Measurements from ENCODE around the gene ST7L.
"Not testable (repeated sequence)": the region's sequence is repeated elsewhere in the genome, so short reads cannot be mapped to it uniquely, and the experiment has no call there.

Gene ST7L

DNA sequence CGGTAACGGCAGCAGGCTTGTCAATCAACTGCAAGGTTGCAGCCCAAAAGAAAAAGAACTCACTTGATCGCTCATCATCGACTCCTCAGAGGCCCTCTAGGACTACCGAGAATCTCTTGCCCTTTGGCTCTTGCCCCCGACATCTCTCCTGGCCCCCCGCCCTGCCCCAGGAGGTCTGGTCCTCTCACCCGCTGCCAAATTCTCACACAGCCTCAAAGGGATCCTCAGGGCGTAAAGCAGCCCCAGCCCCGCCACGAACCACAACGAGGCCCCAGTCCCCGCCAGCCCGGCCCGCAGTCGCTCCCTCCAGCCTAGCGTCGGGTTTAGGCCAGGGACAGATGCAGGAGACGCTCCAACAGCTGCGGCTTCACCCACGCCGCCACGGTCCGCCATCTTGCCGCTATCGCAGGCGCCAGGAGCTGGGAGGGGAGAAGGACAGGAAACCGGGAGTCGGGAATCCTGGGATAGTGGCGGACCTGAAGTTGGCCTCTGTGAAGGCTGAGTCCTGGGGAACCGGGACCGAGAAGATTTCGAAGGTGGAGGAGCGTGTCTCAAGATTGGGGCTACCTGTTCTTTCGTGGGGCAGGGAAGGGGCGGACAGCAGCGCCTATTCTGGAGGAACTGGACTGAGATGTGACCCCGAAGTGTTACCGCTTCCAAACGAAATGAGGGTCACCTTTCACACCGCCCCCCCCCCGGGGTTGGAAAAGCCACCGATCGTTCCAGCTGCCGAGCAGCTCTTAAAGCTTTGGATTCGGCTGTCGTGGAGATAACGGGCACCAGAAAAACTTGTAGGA lies at the start of gene ST7L:
Gene ST7L, minus strand, starts transcription at position 421 of the 797 bp plus-strand sequence. Its CDS starts 28 bp downstream, at position 393.
- peak; percentile 24 to 64 for DNase-seq

DNA sequence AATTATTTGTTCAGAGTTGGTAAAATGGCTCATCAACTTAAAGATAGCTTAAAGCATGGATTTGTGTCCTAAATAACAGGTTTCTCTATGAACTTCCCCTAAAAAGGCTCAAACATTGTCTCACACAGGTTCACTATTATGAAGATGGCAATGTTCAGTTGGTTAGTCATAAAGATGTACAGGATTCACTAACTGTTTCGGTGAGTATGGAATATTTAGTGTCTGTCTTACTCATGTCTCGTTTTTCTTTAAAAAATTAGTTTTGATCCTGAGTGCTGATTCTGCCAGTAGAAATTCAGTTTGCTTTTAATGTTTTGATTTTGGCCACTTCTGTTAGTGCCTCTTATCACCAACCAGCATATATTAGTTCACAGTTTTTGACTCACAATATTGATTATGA lies 48.0 kb upstream of the ST7L start:
- no peak for DNase-seq

DNA sequence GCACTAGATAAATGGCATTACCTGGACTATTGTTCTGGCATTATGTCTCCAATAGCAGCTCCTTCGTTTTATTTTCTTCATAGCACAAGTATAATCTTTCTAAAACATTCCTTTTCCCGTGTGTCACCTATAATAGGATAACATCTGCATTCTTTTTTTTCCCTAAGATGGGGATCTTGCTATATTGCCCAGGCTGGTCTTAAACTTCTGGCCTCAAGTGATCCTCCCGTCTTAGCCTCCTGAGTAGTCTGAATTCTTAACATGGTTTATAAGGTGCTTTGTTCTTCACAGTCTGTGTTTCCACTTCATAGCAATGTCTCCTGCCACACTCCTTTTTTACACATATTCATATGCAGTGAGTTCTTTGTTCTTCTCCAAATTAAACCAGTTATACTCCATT lies 46.9 kb upstream of the ST7L start:
- DNase-seq = no peak

DNA sequence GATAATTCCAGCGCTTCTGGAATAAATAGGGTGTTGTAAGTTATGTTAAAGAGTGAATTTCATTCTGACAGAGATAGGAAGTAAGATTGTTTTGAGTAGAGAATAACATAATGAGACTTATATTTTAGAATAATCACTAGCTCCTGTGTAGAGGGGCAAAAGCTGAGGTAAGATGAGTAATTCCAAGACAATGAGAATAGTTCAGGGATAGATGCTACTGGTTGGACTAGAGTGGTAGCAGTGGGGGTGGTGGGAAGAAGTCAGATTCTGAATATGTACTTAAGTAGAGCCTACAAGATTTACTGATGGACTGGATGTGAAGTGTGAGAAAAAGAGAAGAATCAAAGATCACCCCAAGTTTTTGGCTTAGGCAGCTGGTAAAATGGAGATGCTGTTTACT lies 32.3 kb upstream of the ST7L start:
- DNase-seq = no peak

DNA sequence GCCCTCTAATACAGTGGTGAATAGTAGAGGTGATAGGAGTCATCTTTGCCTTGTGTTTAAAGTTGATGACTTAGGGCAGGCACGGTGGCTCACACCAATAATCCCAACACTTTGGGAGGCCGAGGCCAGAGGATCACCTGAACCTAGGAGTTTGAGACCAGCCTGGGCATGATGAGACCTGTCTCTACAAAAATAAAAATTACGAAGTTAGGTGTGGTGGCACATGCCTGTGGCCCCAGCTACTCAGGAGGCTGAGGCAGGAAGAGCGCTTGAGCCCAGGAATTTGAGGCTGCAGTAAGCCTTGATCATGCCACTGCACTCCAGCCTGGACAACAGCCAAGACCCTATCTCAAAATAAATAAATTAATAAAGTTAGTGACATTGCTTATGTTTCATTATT lies 27.3 kb upstream of the ST7L start:
- no peak for DNase-seq

GRCh38 chr1:112643080-112643479 lies 24.1 kb upstream of the ST7L start:
- DNase-seq = no peak

- DNase-seq = not testable (repeated sequence)
Observed at GRCh38 chr1:112640437-112640836, 21.5 kb upstream of the ST7L start.

GRCh38 chr1:112638110-112638428 lies 19.1 kb upstream of the ST7L start:
- no peak for DNase-seq

DNA sequence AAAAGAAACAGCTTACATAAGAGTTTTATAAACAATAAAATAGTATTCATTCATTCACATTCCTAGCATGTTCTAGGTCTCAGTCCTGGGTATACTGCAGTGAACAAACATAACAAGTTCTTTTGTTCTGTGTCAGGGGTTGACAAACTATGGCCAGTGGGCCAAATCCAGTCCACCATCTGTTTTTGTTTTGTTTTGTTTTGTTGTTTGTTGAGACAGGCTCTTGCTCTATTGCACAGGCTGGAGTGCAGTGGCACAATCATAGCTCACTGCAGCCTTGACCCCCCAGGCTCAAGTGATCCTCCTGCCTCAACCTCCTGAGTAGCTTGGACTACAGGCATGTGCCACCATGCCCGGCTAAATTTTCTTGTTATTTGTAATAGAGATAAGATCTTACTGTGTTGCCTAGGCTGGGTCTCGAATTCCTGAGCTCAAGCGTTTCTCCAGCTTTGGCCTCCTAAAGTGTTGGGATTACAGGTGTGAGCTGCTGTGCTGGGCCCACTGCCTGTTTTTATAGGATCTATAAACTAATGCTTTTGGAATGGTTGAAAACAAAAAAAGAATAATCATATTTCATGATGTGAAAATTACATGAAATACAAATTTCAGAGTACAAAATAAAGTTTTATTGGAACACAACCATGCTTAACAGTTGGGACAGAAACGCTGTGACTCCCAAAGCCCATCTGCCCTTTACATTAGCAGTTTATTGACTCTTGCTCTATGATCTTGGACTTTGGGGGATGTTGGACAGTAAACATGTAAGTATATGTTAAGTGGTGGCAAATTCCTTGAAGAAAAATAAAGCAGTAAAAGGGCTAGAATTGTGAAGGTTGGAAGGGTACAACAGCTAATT lies 18.5 kb upstream of the ST7L start:
- no peak for DNase-seq

DNA sequence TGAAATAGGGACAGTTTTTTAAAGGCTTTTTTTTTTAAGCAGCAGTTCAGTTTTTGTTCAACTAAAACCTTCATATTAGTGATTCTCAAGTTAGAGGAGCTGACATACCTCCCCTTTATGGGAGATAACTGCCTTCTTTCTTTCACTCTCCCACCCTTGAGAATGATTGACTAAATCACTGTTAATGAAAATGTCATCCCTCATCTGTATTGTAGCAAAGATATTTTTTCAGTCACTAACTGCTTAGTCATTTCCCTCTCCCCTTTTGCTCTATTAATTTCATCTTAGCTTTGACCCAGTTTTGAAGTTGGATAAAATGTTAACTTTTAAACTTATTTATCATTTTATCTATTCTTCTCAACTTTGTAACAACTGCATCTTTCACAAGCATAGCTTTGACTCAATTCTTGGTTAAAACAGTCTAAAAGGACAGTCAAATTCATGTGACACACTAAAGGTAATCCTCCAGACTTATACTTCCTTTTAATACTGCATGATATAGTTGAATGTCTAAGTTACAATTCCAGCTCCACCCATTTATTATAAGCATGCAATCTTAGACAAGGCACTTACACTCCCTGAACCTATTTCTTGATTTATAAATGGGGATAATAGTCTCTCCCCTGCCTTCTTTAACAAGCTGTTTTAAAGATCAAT lies 17.8 kb upstream of the ST7L start:
- no peak for DNase-seq

DNA sequence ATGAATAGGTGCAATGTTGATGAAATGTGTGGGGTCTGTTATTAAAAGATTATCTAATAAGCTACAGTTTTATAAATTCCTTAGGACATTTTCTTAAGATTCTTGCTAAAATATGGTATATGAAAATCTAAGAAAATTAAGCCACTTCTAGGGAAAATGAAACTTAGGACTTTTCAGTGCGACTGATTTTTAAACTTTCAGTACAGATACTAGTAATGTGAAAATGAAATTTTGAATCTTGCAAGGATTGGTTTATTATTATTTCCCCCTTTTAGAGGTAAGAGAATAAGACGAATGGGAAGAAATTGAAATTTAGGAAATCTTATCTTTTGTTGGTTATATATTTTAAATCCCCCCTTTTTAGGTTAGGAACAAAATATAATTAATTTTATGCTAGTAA lies 17.1 kb upstream of the ST7L start:
- no peak for DNase-seq

- no peak for DNase-seq
Observed at GRCh38 chr1:112634367-112634766, 15.4 kb upstream of the ST7L start.

DNA sequence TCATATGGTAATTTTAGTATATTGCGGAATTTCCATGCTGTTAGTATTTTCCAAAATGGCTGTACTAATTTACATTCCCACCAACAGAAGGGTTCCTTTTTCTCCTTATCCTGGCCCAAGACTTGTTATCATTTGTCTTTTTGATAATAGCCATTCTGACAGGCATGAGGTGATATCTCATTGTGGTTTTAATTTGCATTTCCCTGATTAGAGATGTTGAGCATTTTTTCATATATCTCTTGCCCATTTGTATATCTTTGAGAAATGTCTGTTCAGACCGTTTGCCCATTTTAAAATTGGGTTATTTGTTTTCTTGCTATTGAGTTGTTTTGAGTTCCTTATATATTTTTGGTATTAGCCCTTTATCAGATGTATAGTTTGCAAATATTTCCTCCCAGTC lies 14.7 kb upstream of the ST7L start:
- no peak for DNase-seq

DNA sequence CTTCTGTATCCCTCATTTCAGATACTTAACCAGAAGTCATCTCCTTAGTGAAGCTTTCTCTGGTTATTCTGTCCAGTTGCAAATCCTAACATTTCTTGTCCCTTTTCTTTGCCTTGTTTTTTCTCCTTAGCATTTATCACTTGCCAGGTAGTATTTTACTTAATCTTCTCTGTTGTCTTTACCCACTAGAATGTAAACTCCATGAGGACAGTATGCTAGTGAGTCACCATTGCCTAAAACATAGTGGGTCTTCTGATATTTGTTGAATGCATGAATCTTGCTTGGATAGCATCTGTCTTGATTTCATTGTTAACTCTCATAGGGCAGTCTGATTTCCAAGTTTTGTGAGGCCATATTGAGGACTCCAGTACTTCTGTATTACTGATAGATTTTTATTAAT lies 10.3 kb upstream of the ST7L start:
- DNase-seq = no peak

GRCh38 chr1:112628516-112628915 lies 9.6 kb upstream of the ST7L start:
- no peak for DNase-seq

DNA sequence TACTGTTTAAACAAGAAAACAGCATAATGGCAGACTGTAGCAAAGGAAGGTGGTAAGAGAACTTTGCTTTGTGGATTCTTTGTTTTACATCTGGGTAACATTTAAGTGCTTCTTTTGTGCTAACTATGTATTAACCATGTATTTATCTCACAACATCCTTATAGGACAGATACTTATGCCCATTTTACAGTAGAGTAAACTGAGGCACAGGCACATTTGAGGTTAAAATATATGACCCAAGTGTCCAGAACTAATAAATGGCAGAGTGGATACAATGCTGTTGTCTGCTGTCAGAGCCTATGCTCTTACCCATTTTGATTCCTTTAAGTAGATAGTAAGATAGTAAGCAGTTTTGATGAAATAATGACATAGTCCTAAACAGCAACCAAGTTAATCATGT lies 7.9 kb upstream of the ST7L start:
- no peak for DNase-seq

DNA sequence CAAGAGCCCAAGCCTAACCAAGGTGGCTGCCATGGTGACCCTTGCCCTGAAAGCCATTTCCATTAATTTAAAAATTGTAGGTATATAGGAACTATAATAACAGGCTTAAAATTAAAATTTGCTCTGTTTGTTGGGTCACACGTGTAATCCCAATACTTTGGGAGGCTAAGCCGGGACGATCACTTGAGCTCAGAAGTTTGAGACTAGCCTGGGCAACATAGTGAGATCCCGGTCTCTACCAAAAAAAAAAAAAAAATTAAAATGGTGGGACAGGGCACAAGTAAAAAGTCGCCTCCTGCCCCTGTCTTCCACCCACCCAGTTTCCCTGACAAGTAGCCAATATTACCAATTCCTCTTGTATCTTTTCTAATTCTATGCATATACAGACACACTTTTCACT lies 7.3 kb upstream of the ST7L start:
- DNase-seq = no peak

DNA sequence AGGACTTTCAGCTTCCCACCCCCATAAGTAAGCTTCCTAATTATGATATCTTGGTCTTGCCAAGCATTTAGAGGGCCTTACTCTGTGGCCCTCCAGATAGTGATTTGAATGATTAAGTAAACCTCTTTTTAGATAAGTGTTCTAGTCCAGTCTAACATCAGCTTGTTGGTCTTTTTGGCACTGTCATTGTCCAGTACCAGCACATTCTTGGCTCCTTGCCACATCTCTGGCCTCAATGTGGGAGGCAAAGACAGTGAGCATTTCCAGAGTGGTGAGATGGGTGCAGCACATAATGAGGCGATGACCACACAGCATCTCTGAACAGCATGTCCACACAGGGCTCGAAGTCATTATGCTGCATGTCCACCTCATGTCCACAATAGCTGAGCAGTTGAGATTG lies 6.8 kb upstream of the ST7L start:
- DNase-seq = no peak

DNA sequence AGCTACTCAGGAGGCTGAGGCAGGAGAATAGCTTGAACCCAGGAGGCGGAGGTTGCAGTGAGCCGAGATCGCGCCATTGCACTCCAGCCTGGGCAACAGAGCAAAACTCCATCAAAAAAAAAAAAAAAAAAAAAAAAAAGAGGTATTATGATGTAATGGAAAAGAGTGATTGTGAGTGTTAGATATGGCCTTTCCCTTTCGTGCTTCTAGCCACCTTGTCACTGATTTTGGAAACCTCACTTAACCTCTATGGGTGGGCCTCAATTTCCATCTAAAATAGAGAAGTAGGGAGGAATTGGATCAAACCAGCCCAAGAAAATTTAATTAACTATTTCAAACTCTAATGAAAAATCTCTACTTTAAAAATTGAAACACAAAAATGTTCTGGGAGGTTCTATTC lies 5.6 kb upstream of the ST7L start:
- not testable (repeated sequence) for DNase-seq

GRCh38 chr1:112620377-112620695 lies 1.4 kb upstream of the ST7L start:
- DNase-seq = no peak

- peak; percentile 85 to 89 for DNase-seq
Observed at GRCh38 chr1:112619518-112620376, 806 bp upstream of the ST7L start, which contains the start of gene CAPZA1. CAPZA1 (plus strand) TSS chr1:112619832; CDS start chr1:112619845, 13 bp downstream.

DNA sequence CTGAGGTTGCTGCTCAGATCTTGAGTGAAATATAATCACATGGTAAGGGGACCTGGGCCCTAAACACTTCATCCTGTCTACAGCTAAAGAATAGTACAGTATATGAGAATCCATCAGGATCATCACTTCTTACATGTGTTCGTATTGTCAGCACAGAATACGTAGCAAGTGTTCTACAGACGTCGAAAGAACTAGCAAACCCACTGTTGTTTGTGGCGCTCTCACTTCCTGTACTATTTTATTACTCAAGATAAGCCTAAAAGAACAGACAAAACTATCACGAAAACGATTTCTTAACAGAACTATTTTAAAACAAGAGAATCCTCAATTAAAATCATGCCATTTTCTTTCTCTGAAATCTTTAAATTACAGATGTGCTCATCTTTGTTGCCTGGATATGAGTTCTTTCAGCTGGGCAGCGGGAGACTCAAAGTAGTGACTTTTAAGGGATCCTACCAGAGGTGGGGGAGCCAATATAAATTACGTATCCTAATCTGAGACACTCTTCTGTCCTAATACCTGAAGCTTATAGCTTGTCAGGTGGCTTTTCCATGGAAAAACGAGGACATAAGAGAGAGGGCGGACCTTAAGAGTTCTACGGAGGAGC lies 724 bp downstream of the ST7L start:
- peak in 1 of 2 experiments; percentile 18 for DNase-seq
